C4-2B (cell line): ENCODE measurements around the gene AP3D1.
"Not testable (repeated sequence)": the region's sequence is repeated elsewhere in the genome, so short reads cannot be mapped to it uniquely, and the experiment has no call there.

Source experiments
- H3K27ac ChIP-seq: fragments of 450-650 bp; 2 replicates; pipeline ENCODE4 v1.5.1; 2017
- ZFX ChIP-seq: fragments of 450-650 bp; IDR thresholded peaks from 2 replicates; pipeline ENCODE4 v1.6.1; 2017
- TF ChIP-seq, protein P1 (sequence below): fragments of 450-650 bp; conservative IDR thresholded peaks from 2 replicates; pipeline ENCODE4 v1.5.1; 2017; ENCODE audit warnings: mild to moderate bottlenecking

Gene AP3D1

DNA sequence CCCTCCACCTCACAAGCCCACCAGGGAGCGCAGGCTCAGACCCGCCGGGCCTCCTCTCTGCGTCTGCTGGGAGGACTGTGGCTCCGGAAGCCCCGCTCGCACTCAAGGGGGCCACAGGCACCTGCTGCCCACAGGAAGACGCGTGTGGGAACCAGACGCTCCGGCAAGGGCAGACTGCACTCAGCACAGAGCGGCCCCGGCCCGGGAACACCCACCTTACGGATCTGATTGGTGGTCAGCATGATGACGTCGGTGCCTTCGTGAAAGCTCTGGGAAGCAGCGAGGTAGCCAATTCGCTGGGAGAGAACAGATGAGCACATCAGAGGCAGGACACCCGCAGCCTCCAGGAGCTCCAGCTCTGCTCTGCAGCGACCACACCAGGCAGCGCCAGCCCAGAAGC, 14.6 kb downstream of the AP3D1 start:
- H3K27ac ChIP-seq = no peak overlapping the region
- TF ChIP-seq ZFX = no peak
- TF ChIP-seq, protein P1, sequence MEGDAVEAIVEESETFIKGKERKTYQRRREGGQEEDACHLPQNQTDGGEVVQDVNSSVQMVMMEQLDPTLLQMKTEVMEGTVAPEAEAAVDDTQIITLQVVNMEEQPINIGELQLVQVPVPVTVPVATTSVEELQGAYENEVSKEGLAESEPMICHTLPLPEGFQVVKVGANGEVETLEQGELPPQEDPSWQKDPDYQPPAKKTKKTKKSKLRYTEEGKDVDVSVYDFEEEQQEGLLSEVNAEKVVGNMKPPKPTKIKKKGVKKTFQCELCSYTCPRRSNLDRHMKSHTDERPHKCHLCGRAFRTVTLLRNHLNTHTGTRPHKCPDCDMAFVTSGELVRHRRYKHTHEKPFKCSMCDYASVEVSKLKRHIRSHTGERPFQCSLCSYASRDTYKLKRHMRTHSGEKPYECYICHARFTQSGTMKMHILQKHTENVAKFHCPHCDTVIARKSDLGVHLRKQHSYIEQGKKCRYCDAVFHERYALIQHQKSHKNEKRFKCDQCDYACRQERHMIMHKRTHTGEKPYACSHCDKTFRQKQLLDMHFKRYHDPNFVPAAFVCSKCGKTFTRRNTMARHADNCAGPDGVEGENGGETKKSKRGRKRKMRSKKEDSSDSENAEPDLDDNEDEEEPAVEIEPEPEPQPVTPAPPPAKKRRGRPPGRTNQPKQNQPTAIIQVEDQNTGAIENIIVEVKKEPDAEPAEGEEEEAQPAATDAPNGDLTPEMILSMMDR = no peak

DNA sequence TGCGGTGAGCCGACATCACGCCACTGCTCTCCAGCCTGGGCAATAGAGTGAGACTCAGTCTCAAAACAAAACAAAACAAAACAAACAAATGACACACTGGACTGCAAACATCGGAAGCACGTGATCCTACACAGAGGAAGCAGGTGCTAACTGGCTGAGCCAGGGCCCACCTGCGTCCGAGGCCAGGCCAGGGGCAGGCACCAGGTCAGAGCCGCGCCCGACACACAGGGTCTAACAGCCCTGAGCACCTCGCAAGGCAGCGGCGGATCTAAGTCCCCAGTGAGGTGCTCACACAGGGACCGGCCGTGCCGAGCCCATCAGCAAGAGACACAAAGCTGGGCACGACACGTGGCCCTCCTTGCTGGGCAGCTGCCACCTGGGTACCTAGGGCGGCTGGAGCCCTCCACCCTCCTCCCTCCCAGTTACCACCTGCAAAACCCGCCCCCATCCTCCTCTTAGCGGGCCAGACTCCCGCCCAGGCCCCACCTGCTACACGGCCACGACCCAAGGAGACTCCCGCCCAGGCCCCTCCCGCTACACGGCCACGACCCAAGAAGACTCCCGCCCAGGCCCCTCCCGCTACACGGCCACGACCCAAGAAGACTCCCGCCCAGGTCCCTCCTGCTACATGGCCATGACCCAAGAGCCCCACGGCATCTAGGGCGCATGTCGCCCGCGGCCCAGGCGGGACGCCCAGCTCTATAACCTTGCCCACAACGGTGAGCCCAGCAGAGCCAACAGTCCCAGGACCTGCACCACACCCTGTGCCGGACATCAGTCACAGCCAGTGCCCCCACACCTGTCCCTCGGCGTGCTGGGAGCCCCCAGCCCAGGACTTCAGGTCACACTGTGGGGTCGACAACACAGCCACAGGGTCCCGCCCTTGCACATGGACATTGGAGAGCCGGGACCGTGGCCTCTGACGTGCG, 15.6 kb downstream of the AP3D1 start:
- TF ChIP-seq ZFX = no peak
- TF ChIP-seq, protein P1 = no peak
- no peak overlapping the region for H3K27ac ChIP-seq

DNA sequence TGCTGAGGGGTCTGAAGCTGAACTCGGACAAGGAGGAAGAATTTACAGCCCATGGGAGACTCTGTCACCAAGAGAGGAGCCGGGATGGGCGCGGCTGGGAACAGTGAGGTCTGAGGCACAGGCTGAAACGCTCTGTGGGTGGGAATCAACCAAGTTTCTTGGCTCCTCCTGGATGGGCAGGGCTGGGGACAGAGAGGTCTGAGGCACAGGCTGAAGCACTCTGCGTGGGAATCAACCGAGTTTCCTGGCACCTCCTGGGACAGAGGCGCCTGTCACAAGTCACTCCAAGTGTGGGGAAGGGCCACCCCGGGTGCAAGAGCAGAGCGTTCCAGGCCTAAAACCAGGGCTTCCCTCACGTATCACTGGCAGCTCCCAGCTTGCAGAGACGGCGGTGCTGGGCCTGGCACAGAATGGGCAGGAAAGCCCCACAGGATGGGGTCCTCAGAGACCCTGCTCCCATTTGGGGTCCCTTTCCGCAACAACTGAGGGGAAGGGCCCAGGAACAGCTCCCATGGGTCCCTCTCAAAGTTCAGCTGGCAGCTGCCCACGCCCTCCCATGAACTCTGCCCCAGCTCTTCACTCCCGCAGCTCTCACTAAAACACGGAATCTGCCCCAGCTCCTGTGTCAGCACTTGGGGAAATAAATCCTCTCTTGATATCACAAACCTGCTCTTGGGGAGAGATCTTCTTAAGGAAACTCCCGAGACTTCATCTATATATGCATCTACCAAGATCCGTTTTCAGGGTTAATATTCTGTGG, 18.5 kb downstream of the AP3D1 start:
- H3K27ac ChIP-seq = no peak overlapping the region
- TF ChIP-seq, protein P1 = no peak
- no peak for TF ChIP-seq ZFX

DNA sequence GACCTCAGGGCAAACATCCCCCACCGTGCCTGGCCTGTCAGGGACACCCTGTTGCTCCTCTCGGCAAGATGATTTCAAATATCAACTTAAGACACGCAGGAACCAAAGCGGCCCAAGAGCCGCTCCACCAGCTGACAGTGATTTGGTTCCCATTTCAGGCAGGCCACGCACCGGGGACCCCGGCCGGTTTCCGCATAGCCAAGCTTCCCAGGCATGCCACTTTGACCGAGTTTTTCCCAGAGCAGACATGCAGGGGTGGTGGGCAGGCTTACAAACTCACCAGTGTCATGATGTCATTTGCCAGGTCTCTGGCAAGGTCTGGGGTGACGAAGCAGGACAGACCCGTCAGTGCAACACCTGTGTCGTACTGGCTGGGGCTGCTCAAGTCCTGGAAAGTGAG, 19.2 kb downstream of the AP3D1 start:
- TF ChIP-seq ZFX = no peak
- TF ChIP-seq, protein P1 = no peak
- no peak overlapping the region for H3K27ac ChIP-seq

DNA sequence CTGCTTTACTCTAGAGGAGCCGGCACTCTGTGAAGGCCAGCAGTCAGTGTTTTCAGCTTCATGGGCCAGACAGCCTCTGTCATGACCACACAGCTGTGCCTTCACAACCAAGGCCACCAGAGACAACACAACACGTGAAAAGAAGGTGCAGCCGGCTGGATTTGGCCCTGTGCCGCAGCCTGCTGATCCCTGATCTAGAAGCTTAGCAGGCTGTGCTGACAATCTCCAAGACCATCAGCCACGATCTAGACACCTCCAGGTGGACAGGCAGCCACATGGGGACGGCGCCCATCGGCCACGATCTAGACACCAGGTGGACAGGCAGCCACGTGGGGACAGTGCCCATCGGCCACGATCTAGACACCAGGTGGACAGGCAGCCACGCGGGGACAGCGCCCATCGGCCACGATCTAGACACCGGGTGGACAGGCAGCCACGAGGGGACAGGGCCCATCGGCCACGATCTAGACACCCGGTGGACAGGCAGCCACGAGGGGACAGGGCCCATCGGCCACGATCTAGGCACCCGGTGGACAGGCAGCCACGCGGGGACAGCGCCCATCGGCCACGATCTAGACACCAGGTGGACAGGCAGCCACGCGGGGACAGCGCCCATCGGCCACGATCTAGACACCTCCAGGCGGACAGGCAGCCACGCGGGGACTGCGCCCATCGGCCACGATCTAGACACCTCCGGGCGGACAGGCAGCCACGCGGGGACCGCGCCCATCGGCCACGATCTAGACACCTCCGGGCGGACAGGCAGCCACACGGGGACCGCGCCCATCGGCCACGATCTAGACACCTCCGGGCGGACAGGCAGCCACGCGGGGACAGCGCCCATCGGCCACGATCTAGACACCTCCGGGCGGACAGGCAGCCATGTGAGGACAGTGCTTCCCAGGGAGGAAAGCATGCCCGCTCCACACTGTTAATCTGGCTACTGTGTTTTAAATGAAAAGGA, 20.1 kb downstream of the AP3D1 start:
- H3K27ac ChIP-seq = not testable (repeated sequence)

DNA sequence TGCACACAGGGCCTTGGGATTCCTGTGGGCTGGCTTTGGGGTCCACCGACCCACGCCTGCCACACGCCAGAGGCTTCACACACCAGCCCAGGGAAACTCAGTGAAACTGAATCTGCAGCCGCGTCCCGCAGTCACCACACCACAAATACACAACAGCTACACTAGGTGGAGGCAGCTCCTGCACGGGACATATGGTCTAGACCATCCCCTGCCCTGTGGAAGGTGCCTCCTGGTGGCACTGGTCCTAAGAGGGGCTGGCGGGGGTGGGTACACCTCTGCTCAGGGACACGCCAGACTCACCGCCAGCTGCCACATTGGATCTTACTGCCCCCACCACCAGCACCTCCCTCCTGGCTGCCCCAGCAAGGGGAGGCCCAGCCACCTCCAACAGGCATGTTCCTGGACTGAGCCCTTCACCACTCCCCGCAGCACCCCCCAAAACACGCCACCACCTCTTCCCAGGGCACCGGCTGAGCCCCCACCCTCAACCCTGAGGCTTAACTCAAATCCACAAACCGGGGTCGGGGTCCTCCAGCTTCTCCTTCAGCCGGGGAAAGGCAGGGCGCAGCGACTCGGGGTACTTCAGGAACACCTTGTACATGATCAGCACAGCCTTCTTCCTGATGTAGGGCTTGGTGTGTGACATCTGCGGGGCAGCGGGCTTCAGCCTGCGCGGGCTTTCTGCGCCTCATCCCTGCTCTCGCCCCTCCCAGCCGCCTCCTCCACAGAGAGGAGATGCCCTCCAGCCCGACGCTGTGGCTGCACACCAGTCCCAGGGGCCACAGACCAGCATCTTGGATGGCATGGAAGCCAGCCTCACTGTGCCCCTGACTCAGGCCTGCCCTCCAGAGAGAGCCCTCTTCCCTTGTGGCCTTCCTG, 21.2 kb downstream of the AP3D1 start:
- TF ChIP-seq, protein P1 = no peak
- TF ChIP-seq ZFX = no peak
- H3K27ac ChIP-seq = no peak overlapping the region

DNA sequence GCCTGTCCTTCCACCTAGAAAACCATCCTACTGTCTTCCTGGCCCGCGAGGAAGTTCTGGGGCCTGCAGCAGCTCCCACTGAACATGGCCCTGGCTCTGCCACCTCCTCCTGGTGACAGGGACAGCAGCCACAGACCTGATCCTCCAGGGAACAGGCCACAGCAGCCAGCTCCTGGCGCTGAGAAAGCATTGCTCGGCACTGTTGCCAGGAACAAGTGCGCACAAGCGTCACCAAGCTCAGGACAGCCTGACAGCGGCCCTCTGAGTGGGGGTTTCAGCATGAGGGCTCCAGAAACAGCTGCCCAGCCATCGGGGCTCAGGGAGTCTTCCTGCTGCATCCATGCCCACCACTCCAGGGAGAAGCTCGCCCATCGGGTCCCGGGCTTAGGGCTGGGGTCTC, 21.9 kb downstream of the AP3D1 start:
- H3K27ac ChIP-seq = no peak overlapping the region
- no peak for TF ChIP-seq ZFX
- TF ChIP-seq, protein P1 = no peak
